A549 (cell line): Measurements from ENCODE around the gene PRPS1L1.

ENCODE experiments used
- CTCF ChIP-seq: fragments of >200 bp; sonication (Bioruptor Twin); formaldehyde crosslinking; IDR thresholded peaks from 3 replicates; pipeline ENCODE4 v1.5.1; 2016
- EP300 ChIP-seq, 2 experiments: fragments of >200 bp; sonication (Bioruptor Twin); formaldehyde crosslinking; IDR thresholded peaks; 2 replicates in 1 of 2; 3 replicates in 1 of 2; pipeline ENCODE4 v1.6.1; 2016 to 2017
- GATA3 ChIP-seq: IDR thresholded peaks from 2 replicates; pipeline ENCODE4 v1.6.1; 2012; ENCODE audit warnings: borderline replicate concordance
- NFE2L2 ChIP-seq: fragments of 150-350 bp; conservative IDR thresholded peaks from 2 replicates; pipeline ENCODE4 v1.6.1; 2014; ENCODE audit warnings: low read length
- POLR2A ChIP-seq: IDR thresholded peaks from 2 replicates; pipeline ENCODE4 v1.6.1; 2012; ENCODE audit warnings: mild to moderate bottlenecking, low read length
- SMC3 ChIP-seq: fragments of >200 bp; sonication (Bioruptor Twin); formaldehyde crosslinking; IDR thresholded peaks from 3 replicates; pipeline ENCODE4 v1.6.1; 2018; ENCODE audit warnings: inconsistent platforms
- USF2 ChIP-seq: fragments of 450-650 bp; IDR thresholded peaks from 2 replicates; pipeline ENCODE4 v1.6.1; 2014; ENCODE audit warnings: antibody characterized with exemption
- ZC3H11A ChIP-seq: fragments of 450-650 bp; IDR thresholded peaks from 2 replicates; pipeline ENCODE4 v1.6.1; 2014; ENCODE audit warnings: antibody characterized with exemption, mild to moderate bottlenecking
- TF ChIP-seq, protein P1 (sequence below): fragments of >200 bp; sonication (Bioruptor Twin); formaldehyde crosslinking; IDR thresholded peaks from 2 replicates; pipeline ENCODE4 v1.6.1; 2016

DNA sequence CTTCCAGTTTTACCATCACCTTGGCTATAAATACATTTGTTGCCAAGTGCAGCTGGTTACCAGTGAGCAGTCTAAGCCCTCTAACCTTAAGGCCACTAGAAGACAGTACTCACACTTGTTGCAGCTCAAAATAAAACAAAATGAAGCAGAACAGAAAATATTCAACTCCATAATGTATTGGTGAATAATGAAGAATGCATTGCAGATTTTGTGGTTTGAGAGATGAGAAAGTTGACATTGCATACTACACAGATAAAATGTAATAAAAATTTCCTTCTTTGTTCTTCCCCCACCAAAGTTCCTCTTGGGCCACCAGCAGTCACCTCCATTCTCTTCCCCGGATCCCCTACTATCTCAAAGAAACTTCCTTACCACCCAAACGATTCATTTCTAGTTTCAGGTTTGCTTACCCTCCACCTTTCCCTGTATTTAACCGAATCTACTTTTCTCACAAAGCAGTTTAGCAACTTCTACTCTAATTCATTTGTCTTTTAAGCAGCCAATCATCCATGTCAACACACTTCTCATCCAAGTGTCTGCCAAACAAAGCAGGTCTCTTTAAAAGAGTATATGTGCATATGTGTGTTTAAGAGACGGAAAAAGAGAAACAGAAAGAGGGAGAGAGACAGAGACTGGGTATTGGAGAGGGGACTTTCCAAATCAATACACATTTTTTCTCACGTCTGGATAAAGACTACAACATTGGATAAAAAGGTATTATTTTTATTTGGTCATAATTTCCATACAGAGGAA is 35.7 kb upstream of the PRPS1L1 start:
- TF ChIP-seq POLR2A, result no peak
- TF ChIP-seq CTCF, result no peak
- no peak for TF ChIP-seq USF2
- no peak for TF ChIP-seq EP300 (IDR thresholded peaks at IDR 0.05)
- TF ChIP-seq NFE2L2, result no peak
- TF ChIP-seq, protein P1, sequence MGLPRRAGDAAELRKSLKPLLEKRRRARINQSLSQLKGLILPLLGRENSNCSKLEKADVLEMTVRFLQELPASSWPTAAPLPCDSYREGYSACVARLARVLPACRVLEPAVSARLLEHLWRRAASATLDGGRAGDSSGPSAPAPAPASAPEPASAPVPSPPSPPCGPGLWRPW, result no peak
- TF ChIP-seq GATA3, result no peak
- TF ChIP-seq ZC3H11A, result no peak
- no peak for TF ChIP-seq SMC3
